A673 (cell line): ENCODE results near the gene CAPN13. TPM values are rescaled to one million over a fixed set of nuclear protein-coding genes. Genes with fewer than 3 reads are reported as not detected.
"Not testable (repeated sequence)": the region's sequence is repeated elsewhere in the genome, so short reads cannot be mapped to it uniquely, and the experiment has no call there.

Experiments used
- BruUV-seq: library from RNA; stranded (reverse); fragments of 400-500 nt; replicated peaks from 2 replicates; lab custom pipeline; 2021; lab: Mats Ljungman, UMichigan
- CTCF ChIA-PET: fragments of 300-600 bp; sonication (Branson Sonifier 250); formaldehyde crosslinking; loops from one replicate; lab custom pipeline; 2022; ENCODE audit warnings: antibody characterized with exemption; lab: Charles Lee
- POLR2A ChIA-PET: fragments of 300-600 bp; sonication (Branson Sonifier 250); formaldehyde crosslinking; loops from one replicate; lab custom pipeline; 2022; ENCODE audit warnings: antibody characterized with exemption; ENCODE audit not compliant: low non-redundant PET; lab: Charles Lee
- DNase-seq: peaks from one replicate; pipeline ENCODE4 v3.0.0-alpha.2; 2015; ENCODE audit warnings: low spot score
- H3K27ac ChIP-seq: fragments of 200-600 bp; sonication (generic); 2 replicates; pipeline ENCODE4 v1.5.1; 2016; ENCODE audit warnings: mixed run types, low read depth, mild to moderate bottlenecking, mixed read lengths, antibody characterized with exemption, low read length; ENCODE audit not compliant: poor library complexity, severe bottlenecking
- H3K27me3 ChIP-seq: fragments of 200-600 bp; sonication (generic); replicated peaks from 2 replicates; pipeline ENCODE4 v1.6.1; 2017; ENCODE audit warnings: mixed run types, low read depth, mild to moderate bottlenecking, mixed read lengths, antibody characterized with exemption, low read length; ENCODE audit not compliant: insufficient read depth, poor library complexity
- H3K36me3 ChIP-seq: fragments of 200-600 bp; sonication (generic); 2 replicates; pipeline ENCODE4 v1.6.1; 2016; ENCODE audit warnings: mixed run types, mild to moderate bottlenecking, mixed read lengths, antibody characterized with exemption, low read length; ENCODE audit not compliant: insufficient read depth, poor library complexity, severe bottlenecking
- H3K4me1 ChIP-seq: fragments of 200-600 bp; sonication (generic); 2 replicates; pipeline ENCODE4 v1.6.1; 2017; ENCODE audit warnings: mixed run types, mild to moderate bottlenecking, mixed read lengths, antibody characterized with exemption, low read length; ENCODE audit not compliant: insufficient read depth, poor library complexity, severe bottlenecking
- H3K4me3 ChIP-seq: fragments of 200-600 bp; sonication (generic); 2 replicates; pipeline ENCODE4 v1.5.1; 2016; ENCODE audit warnings: low read depth, mixed run types, mild to moderate bottlenecking, mixed read lengths, low read length; ENCODE audit not compliant: poor library complexity, severe bottlenecking
- H3K9me3 ChIP-seq: fragments of 200-600 bp; sonication (generic); 2 replicates; pipeline ENCODE4 v1.6.1; 2016; ENCODE audit warnings: mixed run types, low read depth, mild to moderate bottlenecking, mixed read lengths, antibody characterized with exemption, low read length; ENCODE audit not compliant: poor library complexity, severe bottlenecking
- EZH2 ChIP-seq: fragments of 200-600 bp; sonication (generic); IDR thresholded peaks from 2 replicates; pipeline ENCODE4 v1.6.1; 2017; ENCODE audit warnings: borderline replicate concordance, low read depth, mild to moderate bottlenecking, mixed read lengths, antibody characterized with exemption, low read length; ENCODE audit not compliant: poor library complexity, severe bottlenecking
- intact Hi-C: fragments of 100-400 bp; cut with micrococcal nuclease; formaldehyde crosslinking; loops from one replicate; pipeline ENCODE4 v1.10.0; 2022; ENCODE audit not compliant: unreplicated experiment
- total RNA-seq: library from RNA; stranded (reverse); gene quantifications from 2 replicates; pipeline ENCODE4 v1.2.3, GENCODE V29; 2021
- TF ChIP-seq, protein P1 (sequence below): fragments of 300-800, 200-600 bp; sonication (generic); conservative IDR thresholded peaks from 2 replicates; pipeline ENCODE4 v1.5.1; 2017; ENCODE audit warnings: low read depth, mild to moderate bottlenecking, antibody characterized with exemption, low read length, moderate library complexity, mixed read lengths

The CAPN13 gene
- total RNA-seq, 1 experiment from 2014 or later: not detected

DNA sequence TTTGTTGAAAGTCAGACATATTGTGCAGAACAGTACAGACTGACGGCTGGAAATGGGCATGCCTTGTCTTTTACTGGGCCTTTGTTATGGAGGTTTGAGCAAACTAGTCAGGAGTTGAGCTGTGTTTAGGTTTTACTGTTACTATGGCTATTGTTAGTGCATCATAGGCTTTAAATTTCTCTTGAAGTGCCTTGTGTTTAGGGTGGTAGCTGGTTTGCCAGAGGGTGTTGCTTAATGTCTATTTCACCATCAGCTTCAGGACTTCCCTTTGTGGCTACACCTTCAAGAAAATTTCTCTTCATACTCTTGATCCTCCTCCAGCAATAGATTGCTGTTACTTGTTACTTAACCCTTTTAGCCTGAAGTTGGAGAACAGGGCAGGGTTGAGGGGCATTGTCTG is 104.6 kb downstream of the CAPN13 start:
- Histone ChIP-seq H3K27me3 (no peaks in the 10 kb centered on the region), H3K4me3 (no peak overlapping the region), H3K9me3 (peaks cover 21% of the 10 kb centered on the region), H3K27ac (no peak overlapping the region), H3K4me1 (peaks cover 4% of the 10 kb centered on the region), H3K36me3 (no peaks in the 10 kb centered on the region)
- no peak for TF ChIP-seq EZH2
- TF ChIP-seq, protein P1, sequence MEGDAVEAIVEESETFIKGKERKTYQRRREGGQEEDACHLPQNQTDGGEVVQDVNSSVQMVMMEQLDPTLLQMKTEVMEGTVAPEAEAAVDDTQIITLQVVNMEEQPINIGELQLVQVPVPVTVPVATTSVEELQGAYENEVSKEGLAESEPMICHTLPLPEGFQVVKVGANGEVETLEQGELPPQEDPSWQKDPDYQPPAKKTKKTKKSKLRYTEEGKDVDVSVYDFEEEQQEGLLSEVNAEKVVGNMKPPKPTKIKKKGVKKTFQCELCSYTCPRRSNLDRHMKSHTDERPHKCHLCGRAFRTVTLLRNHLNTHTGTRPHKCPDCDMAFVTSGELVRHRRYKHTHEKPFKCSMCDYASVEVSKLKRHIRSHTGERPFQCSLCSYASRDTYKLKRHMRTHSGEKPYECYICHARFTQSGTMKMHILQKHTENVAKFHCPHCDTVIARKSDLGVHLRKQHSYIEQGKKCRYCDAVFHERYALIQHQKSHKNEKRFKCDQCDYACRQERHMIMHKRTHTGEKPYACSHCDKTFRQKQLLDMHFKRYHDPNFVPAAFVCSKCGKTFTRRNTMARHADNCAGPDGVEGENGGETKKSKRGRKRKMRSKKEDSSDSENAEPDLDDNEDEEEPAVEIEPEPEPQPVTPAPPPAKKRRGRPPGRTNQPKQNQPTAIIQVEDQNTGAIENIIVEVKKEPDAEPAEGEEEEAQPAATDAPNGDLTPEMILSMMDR: no peak
- BruUV-seq: no TSS peak
- DNase-seq: no peak
- intact Hi-C loops: no loop called here
- ChIA-PET POLR2A (no interaction called here), CTCF (no interaction called here)

GRCh38 chr2:30701782-30702181 is 105.5 kb downstream of the CAPN13 start:
- Histone ChIP-seq H3K4me3 (no peak overlapping the region), H3K27me3 (no peaks in the 10 kb centered on the region), H3K4me1 (peaks cover 3% of the 10 kb centered on the region), H3K9me3 (peaks cover 21% of the 10 kb centered on the region), H3K36me3 (no peaks in the 10 kb centered on the region), H3K27ac (no peak overlapping the region)
- no peak for TF ChIP-seq EZH2
- BruUV-seq: no TSS peak
- CTCF ChIA-PET: no interaction called here
- no peak for DNase-seq
- intact Hi-C loops: no loop called here
- POLR2A ChIA-PET: no interaction called here

GRCh38 chr2:30697242-30698103 is 109.8 kb downstream of the CAPN13 start:
- TF ChIP-seq, protein P1: 0 out of 2 replicates have a peak, but pooled peaks have one; percentile 38
- DNase-seq, H3K27me3 ChIP-seq, H3K27ac ChIP-seq, POLR2A ChIA-PET, intact Hi-C loops, H3K36me3 ChIP-seq, H3K4me1 ChIP-seq, BruUV-seq, H3K4me3 ChIP-seq: not testable (repeated sequence)
- CTCF ChIA-PET: interaction anchor here (2.4 kb wide), 1 partner anchor 14 kb away, joined by 7 read pairs; no protein-coding TSS in a partner anchor
- H3K9me3 ChIP-seq: peaks cover 16% of the 10 kb centered on the region
